Measurements from ENCODE around the gene TRIM8.

- TF ChIP-seq CTCF (conservative IDR thresholded peaks at IDR 0.05) (no peak), EZH2 (IDR thresholded peaks at IDR 0.05; ENCODE audit: low read depth) (no peak)
These were observed 48.4 kb upstream of the TRIM8 start for GRCh38 chr10:102595897-102596296.
